ENCODE measurements around the gene ADIG.

GRCh38 chr20:38584099-38584763, 3.2 kb downstream of the ADIG start:
- no peak for TF ChIP-seq CTCF (IDR thresholded peaks at IDR 0.05)
- no peak for TF ChIP-seq POLR2A (IDR thresholded peaks at IDR 0.05)

Data from lower leg skin (tissue), 3 donors.